ENCODE results near the gene SHCBP1L.

The SHCBP1L gene

DNA sequence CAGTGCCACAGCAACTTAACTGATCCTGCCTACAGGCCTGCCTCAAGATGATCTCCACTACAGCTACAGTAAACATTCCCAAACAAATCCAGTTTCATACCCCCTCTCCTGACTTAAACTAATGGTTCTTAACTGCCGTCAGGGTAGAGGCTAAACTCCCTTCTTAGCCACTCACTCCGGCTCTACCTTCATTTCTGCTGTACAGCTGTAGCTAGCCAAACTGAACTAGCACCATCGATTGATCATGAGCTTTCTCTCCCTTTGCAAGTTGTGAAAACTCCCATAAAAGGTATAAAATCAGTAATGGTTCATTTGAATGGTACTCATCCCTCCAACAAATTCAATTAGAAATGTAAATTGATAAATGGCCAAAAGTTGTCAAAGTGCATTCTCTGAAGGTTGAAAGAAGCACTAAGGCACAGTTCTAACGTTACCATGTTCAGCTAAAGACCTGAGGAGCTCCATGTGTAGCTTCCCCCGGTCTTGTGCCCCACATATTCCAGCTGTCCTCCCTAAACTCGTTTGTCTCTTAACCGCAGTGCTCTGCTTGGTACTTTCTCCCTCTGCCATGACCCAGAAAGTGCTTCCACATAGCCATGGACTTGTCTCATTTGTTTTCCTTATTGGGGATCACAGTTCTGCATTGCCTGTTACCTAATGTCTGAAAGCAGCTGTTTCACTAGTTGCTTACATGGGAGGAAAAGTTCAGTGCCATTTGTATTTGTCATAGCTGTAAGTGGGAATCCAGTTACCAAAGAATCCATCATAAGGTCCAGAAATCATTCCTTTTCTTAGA lies 64.0 kb downstream of the SHCBP1L start:
- FAIRE-seq = peak; percentile 73

DNA sequence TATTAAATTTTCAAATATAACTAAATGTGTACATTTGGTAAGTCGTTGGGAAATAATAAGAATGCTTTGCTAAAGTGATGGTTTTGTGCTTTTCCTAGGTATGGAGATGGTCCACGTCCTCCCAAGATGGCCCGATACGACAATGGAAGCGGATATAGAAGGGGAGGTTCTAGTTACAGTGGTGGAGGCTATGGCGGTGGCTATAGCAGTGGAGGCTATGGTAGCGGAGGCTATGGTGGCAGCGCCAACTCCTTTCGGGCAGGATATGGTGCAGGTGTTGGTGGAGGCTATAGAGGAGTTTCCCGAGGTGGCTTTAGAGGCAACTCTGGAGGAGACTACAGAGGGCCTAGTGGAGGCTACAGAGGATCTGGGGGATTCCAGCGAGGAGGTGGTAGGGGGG lies 66.0 kb downstream of the SHCBP1L start:
- FAIRE-seq = no peak

DNA sequence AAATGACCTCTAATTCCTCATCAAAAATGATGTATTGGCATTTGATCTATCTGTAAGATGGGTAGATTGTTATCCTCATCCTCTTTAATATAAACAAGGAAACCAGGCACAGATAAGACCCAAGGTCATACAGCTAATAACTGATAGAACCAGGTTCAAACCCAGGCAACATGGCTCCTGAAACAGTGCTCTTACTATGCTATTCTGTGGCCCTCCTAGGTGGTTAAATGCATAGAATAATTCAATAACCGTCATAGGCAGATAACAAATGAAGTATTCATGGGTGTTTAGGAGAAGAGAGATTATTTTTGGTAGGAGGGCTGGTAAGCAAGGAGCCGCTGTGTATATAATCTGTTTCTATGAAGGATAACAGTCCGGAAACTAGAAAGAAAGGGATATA lies 67.4 kb downstream of the SHCBP1L start:
- no peak for FAIRE-seq

- no peak for FAIRE-seq
Observed at GRCh38 chr1:182884872-182885271, 68.1 kb downstream of the SHCBP1L start.

- FAIRE-seq = no peak
Observed at GRCh38 chr1:182877842-182878241, 75.1 kb downstream of the SHCBP1L start.

GRCh38 chr1:182877331-182877730 lies 75.6 kb downstream of the SHCBP1L start:
- FAIRE-seq = no peak

GRCh38 chr1:182875889-182876288 lies 77.1 kb downstream of the SHCBP1L start:
- no peak for FAIRE-seq

DNA sequence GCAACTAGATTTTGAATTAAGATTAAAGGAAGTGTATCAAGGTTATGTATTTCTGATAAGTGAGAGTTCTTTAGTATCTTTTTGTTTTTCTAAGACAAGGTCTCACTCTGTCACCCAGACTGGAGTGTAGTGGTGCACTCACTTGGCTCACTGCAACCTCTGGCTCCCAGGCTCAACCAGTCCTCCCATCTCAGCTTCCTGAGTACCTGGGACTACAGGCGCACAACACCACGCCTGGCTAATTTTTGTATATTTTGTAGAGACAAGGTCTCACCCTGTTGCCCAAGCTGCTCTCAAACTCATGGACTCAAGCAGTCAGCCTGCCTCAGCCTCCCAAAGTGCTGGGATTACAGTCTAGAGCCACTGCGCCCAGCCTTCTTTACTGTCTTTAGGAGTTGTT lies 80.1 kb downstream of the SHCBP1L start:
- FAIRE-seq = no peak

- FAIRE-seq = no peak
Observed at GRCh38 chr1:182869241-182869666, 83.7 kb downstream of the SHCBP1L start.

DNA sequence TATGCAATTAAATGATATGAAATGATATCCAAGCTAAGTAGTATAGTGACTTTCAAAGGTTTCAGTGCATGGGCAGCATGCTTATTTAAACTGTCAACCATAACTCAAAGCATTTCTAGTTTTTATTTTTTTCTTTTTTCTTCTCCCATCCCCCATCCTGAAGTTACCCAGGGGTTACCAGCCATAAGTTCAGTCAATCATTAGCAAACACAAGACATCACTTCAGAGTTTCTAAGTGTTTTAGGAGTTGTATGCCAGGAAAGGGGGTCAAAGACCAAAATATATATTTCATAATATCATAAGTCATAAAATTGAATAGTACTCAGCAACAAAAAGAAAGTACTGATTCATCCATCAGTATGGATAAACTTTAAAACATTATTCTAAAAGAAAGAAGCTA lies 85.1 kb downstream of the SHCBP1L start:
- FAIRE-seq = no peak

DNA sequence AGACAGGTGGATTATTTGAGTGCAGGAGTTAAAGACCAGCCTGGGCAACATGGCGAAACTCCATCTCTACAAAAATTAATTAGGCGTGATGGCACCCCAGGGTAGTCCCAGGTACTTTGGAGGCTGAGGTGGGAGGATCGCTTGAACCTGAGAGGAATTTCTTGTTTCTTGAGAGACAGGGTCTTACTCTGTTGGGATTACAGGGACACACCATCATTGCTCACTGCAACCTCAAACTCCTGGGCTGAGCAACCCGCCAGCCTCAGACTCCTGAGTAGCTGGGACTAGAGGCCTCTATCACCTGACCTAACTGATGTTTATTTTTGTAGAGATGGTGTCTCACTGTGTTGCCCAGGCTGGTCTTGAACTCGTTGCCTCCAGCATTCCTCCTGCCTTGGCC lies 89.0 kb downstream of the SHCBP1L start:
- FAIRE-seq = no peak

DNA sequence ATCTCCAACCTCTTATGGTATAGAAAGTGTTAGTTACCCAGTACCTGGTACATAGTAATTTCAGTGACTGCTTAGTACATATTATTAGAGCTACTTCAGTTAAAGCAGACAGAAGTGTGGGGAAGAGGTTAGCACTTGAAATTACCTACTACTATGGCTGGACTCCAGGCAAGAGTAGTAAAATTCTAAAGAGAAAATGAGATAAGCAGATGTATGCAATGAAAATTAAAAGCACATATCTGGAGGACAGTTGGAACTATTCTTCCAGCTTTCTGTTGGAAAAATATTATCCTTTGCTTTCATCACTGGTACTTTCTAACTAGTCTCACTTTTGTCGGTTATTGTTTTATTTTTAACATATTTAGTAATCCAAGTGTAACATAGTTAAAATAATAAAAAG lies 90.1 kb downstream of the SHCBP1L start:
- no peak for FAIRE-seq

- no peak for FAIRE-seq
Observed at GRCh38 chr1:182861994-182862393, 91.0 kb downstream of the SHCBP1L start.

DNA sequence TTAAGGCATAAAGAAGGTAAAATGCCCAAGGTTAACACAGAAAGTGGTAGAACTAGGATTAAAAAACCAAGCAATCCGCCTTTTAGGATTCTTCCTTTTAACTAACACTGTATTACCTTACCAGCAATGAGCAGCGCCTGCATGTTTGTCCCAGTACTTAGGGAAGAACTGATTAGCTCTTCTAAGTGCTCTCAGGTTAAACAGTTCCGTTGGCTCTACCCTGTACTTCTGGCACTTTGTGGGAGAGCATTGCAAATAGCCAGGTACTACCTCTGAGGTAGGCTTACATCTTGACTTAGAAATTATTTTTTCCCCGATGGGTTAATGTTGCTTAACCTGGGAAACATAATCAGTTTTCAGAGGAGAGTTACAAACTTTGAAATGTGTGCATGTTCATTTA lies 92.3 kb downstream of the SHCBP1L start:
- no peak for FAIRE-seq

DNA sequence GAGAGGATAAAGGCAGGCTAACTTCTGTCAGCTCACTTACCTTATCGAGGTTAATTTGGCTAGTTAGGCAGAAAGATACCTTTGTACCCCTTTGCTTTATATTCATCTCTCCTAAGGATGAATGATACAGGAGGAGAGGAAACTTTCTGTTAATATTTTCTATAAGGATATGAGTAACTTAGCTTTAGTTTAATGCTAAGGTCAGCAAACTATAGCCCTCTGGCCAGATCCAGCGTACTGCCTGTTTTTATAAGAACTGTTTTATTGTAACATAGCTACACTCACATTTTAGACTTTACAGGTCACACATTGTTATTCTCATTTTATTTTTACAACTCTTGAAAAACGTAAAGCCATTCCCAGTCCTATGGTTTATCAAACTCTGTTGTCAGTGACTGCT lies 95.8 kb downstream of the SHCBP1L start:
- no peak for FAIRE-seq

DNA sequence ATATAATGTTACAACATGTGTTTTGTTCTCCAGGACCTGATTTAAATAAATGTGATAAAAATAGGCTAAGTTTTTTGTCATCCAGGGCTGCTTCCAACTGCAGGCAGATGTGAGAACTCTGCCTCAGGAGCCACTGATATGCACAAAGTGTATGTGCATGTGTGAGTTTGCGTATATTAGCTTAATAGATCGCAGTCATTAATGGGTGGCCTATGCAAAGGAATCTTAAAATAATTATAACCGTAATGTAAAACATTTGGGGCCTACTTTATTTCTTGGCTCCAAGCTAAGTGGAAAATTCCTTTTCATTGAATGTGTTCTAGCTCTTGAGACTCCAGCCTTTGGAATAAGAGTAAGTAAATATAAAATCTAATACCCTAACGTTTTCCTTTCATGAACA lies 97.1 kb downstream of the SHCBP1L start:
- no peak for FAIRE-seq

GRCh38 chr1:182851825-182852224 lies 101.1 kb downstream of the SHCBP1L start:
- FAIRE-seq = no peak

GRCh38 chr1:182850319-182850718 lies 102.6 kb downstream of the SHCBP1L start:
- FAIRE-seq = no peak

Measured in TTC549 (cell line).